ENCODE results near the gene NDUFB2.

- TF ChIP-seq CTCF (IDR thresholded peaks at IDR 0.05) = no peak
- no peak for TF ChIP-seq POLR2A (IDR thresholded peaks at IDR 0.05)
These were observed 20.2 kb upstream of the NDUFB2 start for GRCh38 chr7:140676306-140676705.
